Measurements from ENCODE around the gene CCT6B.
"Not testable (repeated sequence)": the region's sequence is repeated elsewhere in the genome, so short reads cannot be mapped to it uniquely, and the experiment has no call there.

CCT6B gene

GRCh38 chr17:34961093-34961911 lies at the start of gene CCT6B, which contains the start of gene ZNF830:
Gene CCT6B, minus strand, starts transcription at chr17:34961460. Its CDS starts 67 bp downstream, at chr17:34961393.
Gene ZNF830, plus strand, starts transcription at chr17:34961540. Its CDS starts 27 bp downstream, at chr17:34961567.
- peak; percentile 75 to 81 for DNase-seq (ENCODE audit: low read depth in 2 of 2)

GRCh38 chr17:35010093-35010492 lies 48.8 kb upstream of the CCT6B start:
- DNase-seq (ENCODE audit: low read depth in 2 of 2) = no peak

DNA sequence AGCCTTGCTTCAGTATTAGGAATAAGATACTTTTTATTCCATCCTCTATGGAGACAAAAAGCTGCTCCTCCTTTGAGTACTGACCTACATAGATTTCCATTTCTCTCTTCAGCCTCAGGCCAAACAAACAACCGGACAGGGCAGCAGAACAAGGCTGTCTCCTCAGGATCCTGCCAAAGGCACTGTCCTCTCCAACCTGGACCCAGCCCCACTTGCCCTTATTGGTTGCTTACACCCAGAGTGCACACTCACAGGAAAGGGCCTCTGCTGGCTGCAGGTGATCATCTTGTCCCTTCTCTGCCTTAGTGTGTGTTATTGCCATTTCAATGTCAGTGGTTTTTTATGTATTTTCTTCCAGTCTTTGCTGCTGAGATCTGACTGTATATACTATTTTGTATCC lies 45.7 kb upstream of the CCT6B start:
- no peak for DNase-seq (ENCODE audit: low read depth in 2 of 2)

- no peak for DNase-seq (ENCODE audit: low read depth in 2 of 2)
These were observed 45.1 kb upstream of the CCT6B start for GRCh38 chr17:35006345-35006744.

DNA sequence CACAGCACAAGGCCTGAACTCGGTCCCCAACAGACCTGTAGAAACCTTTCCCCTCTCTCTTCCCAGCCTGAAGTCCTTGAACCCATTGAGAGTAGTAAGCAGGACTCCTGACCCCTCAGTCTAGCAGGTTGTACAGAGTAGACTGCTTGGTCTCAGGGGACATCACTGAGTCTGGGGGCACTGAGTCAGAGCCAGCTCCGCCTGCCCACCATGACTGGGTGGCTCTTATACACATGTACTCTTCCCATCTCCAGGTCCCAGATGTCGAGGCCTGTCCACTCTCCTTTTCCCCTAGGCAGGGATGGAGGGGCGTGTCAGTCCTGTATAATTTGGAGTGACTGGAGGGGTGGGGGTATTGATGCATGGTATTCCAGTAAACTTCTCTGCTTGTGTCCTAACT lies 42.5 kb upstream of the CCT6B start:
- DNase-seq (ENCODE audit: low read depth in 2 of 2) = no peak

DNA sequence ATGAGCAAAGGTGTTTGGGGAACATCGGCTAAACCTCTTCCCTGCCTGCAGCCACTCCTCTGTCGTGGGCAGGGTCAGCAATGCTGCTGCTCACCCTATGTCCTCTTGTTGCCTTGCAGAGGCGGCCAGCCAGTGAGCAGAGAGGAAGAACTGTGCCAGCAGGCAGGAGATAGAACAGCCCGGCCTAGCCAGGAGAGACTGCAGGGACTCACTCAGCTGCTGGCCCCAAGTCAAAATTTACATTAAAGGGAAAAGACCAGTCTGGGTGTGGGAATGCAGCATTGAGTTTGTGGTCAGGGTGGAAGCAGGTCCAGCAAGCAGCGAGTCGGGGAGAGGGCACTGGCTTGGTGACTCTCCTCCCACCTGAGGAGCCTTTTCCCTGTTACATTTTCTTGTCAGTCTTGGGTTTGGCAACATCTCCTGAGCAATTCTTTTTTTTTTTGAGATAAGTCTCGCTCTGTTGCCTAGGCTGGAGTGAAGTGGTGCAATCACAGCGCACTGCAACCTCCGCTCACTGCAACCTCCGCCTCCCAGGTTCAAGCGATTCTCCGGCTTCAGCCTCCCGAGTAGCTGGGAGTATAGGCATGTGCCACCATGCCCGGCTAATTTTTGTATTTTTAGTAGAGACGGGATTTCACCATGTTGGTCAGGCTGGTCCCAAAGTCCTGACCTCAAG lies 41.8 kb upstream of the CCT6B start:
- DNase-seq (ENCODE audit: low read depth in 2 of 2) = no peak

DNA sequence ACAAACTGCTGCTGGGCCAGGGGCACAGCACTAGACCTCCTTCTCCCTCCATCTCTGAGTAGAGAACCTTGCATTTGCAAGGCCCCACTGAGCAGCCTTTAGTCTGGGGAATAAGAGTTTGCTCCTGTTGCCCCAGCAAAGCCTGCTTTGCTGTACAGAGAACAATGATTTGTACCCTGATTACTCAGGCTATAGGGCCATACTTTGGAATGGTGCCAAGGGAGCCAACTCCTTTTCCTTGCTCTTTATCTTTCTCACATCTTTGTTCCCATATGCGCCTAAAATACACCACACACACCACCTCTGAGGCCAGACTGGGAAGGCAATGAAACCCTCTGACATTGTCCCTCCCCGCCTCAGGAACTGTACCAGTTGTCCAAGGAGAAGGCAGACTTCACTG lies 40.3 kb upstream of the CCT6B start:
- DNase-seq (ENCODE audit: low read depth in 2 of 2) = no peak

GRCh38 chr17:35000965-35001364 lies 39.7 kb upstream of the CCT6B start:
- not testable (repeated sequence) for DNase-seq (ENCODE audit: low read depth in 2 of 2)

DNA sequence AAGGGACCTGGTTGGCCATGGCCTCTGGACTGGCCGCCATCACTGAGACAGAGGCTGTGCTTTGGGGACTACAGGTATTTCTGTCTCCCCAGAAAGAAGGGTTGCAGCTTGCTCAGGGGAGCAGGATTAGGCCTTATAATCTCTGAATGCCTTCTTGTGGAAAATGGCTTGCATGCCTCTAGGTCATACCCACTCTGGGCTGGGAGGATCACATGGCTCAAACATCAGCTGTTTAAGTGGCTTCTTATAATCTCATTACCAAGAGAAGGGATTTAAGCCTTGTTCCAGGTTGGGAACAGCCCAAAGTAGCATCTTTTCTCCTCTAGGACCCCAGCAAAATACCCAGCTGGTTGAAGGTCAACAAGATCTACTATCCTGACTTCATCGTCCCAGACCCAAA lies 38.2 kb upstream of the CCT6B start:
- DNase-seq (ENCODE audit: low read depth in 2 of 2) = no peak

GRCh38 chr17:34998205-34998604 lies 36.9 kb upstream of the CCT6B start:
- peak; percentile 57 to 60 for DNase-seq (ENCODE audit: low read depth in 2 of 2)

- DNase-seq (ENCODE audit: low read depth in 2 of 2) = no peak
These were observed 36.1 kb upstream of the CCT6B start for GRCh38 chr17:34997355-34997862.

DNA sequence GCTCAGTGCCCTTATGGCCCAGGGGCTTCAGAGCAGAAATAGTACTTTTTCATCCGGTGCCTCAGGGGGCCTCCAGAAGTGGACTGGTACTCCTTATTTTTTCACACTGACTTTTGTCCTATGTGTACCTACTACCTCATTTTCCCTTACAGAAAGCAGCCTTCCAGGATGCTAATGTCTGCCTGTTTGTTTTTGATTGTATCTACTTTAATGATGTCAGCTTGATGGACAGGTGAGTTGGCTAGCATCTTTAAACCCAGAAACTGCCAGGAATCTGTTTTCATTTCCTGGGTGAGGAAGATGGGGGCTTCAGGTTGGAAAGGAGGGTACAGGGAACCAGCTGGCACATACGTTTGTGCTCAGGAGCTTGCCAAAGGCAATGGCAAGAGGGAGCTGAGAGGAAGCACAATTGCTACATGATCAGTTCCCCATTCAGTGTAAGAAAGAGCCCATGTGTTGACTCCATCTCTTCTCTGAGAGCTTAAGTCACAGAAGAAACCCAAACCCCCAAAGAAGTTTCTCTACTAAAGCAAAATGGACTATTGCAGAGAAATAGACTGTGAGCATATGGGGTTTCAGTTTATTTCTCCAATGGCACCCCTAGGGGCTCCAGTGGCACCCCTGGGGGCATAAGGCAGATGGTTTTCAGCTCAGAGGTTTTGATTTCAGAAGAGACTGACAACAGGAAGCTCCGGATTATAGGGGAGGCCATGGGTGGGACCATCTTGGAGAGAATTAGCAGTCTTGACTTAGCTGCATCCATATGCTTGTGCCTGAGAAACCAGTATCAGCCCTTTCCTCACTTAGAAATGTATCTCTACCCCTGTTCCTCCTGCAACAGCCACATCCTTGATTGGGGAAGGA lies 35.4 kb upstream of the CCT6B start:
- DNase-seq (ENCODE audit: low read depth in 2 of 2) = no peak

DNA sequence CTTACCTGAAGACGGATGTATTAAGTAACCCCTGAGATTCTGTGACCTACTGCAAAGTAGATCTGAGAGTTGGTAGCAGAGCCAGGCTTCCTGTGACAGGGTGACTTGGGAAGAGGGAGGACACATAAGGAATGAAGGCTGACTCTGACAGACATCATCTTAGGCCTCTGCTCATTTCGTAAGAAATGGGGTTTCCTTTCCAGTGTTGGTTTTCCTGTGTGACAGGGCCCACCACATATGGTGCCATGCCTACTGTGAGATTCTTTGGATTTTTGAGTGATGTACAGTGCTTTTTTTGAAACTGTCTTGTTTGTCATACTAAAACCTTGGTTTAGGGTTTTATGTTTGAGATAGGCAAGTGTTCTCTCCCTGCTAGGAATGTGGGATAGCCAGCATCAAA lies 31.8 kb upstream of the CCT6B start:
- no peak for DNase-seq (ENCODE audit: low read depth in 2 of 2)

DNA sequence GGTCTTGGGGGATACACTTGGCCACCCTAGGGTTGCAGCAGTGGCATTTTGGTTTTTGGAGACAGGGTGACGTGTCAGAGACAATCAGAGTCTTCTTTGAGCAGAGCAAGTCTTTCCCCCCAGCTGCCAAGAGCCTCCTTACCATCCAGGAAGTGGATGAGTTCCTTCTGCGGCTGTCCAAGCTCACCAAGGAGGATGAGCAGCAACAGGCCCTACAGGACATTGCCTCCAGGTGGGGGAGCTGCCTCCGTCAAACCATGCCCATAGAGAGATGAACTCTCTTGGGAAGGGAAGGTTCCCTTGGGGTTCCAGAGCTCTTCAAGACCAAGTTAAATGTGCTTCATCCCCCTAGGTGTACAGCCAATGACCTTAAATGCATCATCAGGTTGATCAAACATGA lies 30.3 kb upstream of the CCT6B start:
- DNase-seq (ENCODE audit: low read depth in 2 of 2) = no peak

- DNase-seq (ENCODE audit: low read depth in 2 of 2) = no peak
These were observed 29.7 kb upstream of the CCT6B start for GRCh38 chr17:34990921-34991365.

- DNase-seq (ENCODE audit: low read depth in 2 of 2) = no peak
These were observed 28.2 kb upstream of the CCT6B start for GRCh38 chr17:34989473-34989872.

- no peak for DNase-seq (ENCODE audit: low read depth in 2 of 2)
These were observed 27.4 kb upstream of the CCT6B start for GRCh38 chr17:34988644-34989043.

- no peak for DNase-seq (ENCODE audit: low read depth in 2 of 2)
These were observed 26.0 kb upstream of the CCT6B start for GRCh38 chr17:34987232-34987631.

DNA sequence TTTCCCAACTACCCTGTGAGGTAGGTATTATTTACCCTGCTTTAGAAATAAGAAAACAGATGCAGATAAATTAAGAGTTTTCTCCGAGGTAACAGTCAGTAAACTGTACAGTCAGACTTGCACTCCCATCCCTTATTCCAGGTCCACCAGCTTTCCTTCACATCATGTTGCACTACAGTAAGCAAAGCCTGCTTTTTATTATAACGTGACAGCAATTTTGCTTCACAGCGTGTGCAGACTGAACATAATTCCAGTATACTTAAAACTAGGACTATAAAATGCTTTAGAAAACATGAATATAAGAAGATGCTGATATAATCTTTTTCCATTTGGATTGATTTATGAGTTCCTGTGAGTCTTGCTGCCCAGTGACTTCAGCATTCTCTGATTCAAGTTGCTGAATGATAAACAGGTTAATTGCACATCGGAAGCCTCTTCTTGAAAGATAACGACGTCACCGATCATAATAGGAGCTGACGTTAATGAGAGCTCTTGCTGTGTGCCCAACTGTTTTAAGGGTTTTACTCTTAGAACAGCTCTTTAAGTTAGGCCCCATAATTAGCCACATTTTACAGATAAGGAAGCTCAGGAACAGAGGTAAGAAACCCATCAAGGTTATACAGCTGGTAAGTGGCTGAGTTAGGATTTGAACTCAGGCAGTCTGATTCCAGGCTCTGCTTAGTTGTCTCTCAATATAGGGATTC lies 20.4 kb upstream of the CCT6B start:
- no peak for DNase-seq (ENCODE audit: low read depth in 2 of 2)

DNA sequence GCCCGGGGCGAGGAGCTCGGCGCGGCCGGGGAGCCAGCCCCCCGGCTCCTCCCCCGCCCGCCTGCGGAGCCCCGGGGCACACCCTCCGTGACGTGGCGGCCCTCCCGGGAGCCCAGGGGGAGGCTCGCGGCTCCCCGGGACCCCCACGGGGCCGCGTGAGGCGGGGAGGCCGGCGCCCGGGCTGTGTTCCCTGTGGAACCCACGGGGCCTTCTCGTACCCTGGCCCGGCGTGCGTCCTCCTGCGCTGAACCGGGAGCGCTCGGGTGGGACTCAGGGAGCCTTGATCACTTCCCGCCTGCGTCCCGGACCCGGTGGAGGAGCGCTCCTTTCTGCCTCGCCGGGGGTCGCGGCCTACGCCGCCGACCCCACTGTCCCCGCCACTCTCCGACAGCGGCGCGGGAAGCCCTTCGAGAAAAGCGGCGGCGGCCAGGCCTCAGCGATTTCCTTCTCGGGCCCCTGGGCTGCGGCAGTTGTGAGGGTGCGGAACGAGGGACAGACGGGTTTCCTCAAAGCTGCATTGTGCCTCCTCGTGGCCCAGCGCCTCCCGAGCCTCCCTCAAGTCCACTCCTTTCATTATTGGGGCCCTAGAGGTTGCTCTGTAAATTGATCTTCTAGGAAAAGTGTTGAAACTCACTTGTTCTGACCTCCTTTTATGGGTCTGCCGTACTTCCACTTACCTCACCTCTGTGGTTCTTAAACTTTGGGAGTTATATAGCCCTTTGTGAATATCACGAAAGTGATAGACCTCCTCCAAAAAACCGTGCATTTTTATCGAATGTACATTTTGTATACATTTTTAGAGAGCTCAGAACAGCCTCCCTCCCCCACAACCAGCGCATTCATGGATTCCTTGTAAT lies 19.6 kb upstream of the CCT6B start:
- peak; percentile 57 to 61 for DNase-seq (ENCODE audit: low read depth in 2 of 2)
